ENCODE data around the gene RABGAP1.

DNA sequence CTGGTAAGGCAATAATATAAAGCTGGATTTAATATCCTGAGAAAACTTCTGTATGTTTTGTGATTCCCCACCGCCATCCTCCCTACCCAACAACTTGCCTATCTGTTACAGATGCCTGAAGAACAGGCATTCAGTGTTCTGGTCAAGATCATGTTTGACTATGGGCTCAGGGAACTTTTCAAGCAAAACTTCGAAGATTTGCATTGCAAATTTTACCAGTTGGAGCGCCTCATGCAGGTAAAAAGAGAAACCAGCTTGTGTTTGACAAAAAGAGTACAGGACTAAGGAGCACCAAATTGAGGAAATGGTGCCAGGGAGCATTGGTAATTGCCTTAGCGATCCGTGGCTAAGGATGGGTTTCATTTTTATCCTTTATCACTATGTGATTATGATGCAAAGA, 132.6 kb downstream of the RABGAP1 start:
- TF ChIP-seq POLR2A (IDR thresholded peaks at IDR 0.05; ENCODE audit: low read depth, low read length) (no peak), POLR2AphosphoS5 (IDR thresholded peaks at IDR 0.05; ENCODE audit: low read depth, low read length) (no peak)

Data from GM12891 (cell line).